ENCODE results near the gene KAZN.
"Not testable (repeated sequence)": the region's sequence is repeated elsewhere in the genome, so short reads cannot be mapped to it uniquely, and the experiment has no call there.

Gene KAZN

DNA sequence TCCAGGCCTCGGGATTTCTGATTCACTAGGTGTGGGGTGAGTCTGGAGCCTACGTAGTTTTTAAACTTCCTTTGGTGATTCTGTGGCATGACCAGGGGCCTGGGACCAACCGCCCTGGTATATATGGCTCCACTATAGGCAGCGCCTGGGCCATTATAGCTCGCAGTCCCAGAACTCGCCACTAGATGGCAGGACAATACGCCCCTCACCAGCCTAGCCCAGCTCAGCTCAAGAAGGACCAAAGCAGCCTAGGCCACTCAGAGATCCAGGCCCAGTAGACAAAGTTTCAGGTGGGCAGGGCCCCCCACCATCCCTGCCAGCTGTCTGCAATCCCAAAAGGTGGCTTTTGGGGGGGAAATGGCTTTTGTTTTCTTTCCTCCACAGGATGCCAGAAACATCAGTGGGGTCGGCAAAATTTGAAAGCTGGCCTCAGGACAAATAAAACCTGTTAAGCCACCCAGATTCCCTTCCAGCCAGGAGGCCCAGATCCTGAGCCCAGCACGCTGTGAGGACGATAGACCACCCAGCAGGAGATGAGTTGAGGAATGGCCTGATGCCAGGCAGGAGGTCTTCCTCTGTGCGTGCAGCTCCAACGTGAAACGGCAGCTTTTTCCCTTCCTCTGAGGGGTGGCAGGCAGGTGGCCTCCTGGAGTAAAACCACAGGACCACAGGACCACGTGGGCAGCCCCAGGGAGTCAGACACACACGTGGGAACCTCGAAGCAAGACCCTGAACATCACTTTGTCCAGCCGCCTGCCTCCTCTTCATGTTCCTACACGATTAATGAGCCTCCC lies 530.2 kb downstream of the KAZN start:
- peak; percentile 20 to 36 for DNase-seq

DNA sequence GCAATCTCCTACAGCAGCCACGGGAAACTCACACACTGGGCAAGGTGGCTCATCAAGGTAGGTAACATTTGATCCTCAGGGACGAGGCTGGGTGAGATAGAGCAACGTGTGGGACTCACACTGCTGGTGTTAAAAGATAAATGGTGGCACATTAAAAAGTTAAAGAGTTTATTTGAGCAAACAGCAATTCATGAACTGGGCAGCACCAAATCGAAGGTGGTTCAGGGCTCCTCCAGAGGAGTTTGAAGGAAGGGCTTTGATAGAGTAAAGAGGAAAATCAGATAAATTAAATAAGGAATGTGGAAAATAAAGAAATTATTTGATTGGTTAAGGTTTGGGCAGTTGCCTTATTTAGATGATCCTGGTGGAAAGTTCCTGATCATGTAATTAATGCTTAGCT lies 531.5 kb downstream of the KAZN start:
- no peak for DNase-seq

DNA sequence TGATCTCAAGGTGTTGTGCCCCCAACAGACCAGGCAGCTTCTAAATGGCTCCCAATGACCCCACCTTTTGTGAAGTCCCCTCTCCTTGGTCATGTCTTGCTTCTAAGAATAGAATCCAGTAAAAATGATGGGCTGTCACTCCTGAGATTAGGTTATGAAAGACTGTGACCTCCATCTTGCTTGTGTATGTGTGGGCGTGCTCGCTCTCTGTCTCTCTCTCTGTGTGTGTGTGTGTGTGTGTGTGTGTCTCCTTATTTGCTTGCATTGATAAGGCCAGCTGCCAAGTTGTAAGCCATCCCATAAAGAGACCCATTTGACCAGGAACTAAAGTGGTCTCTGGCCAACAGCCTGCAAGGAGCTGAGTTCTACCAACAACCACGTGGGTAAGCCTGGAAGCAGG lies 532.1 kb downstream of the KAZN start:
- DNase-seq: no peak

DNA sequence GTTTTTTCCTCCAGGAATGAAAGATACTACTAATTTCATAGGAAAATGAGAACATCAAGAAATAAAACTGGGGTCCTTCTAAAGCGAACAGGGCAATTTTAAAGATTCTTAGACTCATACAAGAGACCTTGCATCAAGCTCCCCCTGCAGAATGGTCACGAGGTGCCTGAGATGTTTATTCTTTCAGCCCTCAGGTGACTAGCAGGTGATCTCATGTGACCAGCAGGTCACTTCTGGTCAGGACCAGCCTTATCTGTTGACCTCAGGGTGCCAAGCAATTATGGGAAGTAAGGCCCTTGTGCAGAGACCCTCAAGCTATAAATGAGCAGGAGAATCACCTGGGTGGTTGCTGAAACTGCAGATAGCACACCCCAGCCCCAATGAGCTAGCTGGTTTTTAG lies 534.5 kb downstream of the KAZN start:
- no peak for DNase-seq

DNA sequence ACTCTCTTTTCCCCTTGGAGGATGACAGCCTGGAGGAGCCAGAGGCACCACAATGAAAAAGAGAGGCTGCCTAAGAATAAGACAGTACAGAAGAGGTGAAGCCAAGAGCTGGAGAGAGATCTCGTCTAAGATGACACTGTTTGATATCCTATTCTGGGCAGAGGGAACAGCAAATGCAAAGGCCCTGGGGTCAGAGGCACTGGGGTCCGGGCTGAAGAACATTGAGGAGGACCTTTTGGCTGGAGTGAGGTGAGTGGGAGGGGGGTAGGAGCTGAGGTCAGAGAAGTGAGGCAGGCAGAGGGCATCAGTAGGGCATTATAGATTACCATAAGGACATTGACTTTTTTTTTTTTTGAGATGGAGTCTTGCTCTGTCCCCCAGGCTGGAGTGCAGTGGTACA lies 535.8 kb downstream of the KAZN start:
- DNase-seq: no peak

DNA sequence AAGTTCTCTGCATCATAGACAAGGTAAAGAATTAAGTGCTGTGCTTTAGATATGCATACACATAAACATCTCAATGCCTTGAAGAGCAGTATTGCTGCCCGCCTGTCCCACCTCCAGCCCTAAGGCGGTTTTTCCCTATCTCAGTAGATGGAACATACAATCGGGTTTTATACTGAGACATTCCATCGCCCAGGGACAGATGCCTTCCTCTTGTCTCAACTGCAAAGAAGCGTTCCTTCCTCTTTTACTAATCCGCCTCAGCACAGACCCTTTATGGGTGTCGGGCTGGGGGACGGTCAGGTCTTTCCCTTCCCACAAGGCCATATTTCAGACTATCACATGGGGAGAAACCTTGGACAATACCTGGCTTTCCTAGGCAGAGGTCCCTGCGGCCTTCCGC lies 537.1 kb downstream of the KAZN start:
- DNase-seq: not testable (repeated sequence)

DNA sequence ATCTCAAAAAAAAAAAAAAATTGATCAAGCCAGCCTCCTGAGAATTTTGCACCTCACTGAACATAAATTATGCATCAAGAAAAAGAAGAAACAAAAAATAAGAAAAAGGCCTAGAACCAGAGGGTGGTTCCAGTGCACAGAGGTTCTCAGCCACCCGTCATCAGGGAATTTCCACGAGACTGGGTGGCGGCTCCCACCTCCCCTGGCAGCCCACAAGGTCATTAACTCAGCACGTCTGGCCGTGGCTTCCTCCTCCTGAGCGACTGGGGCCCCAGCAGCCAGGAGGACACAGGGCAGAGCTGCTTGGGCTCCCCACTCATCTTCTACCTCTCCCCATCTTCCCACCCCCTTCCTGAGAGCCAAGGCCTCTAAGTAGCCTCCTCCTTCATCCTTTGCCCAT lies 539.3 kb downstream of the KAZN start:
- DNase-seq: no peak

DNA sequence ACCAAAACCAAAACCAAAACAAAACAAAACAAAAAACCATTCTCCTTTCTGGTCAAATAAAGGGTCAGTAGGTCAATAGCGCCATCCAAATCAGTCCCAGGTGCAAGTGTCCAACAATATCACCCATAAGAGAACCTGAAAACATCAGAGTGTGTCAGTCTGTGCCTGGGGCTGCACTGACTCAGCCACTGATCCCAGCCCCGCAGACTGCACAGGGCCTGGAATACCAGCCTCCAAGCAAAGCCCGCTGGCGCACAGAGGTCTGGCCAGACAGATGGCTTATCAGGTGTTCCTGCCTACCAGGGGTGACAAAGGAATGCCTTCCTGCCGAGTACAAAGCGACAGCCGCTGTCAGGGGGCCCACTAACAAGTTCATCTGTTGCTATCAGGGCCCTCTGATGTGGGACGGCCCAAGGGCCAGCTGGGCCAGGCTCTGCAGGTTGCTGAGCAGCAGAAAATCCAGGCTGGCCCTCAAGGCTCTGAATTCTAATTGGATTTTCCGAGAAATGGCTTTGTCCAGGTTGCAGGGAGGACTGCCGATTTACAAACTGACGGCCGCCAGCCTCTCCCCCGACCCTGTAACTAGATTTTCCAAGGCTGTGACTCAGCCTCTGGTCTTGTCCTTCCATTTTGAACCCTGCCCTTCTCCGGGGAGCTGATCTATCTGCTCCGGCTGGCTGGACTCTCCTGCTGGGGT lies 541.3 kb downstream of the KAZN start:
- DNase-seq: no peak

DNA sequence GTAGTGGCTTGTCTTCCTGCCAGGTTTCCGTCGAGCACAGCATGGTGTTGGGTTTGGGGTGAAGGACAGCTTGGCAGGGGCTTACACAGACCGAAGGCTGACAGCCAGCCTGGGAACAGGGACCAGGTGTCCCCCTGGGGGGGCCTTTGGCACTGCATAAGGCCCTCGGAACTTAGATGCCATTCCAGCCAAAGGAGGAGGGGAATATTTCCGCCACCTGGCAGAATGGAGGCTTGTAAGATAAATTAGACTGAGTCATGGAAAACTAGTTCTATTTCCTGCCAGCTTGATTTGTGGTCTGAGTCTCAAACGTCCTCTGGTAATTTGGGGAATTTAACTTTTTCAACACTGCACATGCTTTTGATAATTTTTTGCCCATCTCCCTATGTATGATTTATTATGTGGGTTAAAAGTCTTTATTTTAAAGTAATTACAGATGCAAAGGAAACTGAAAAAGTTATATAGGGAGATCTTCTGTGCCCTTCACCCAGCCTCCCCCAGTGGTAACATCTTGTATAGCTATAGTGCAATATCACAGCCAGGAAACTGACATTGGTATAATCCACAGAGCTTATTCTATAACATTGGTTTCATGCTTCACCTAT lies 543.6 kb downstream of the KAZN start:
- DNase-seq: no peak

DNA sequence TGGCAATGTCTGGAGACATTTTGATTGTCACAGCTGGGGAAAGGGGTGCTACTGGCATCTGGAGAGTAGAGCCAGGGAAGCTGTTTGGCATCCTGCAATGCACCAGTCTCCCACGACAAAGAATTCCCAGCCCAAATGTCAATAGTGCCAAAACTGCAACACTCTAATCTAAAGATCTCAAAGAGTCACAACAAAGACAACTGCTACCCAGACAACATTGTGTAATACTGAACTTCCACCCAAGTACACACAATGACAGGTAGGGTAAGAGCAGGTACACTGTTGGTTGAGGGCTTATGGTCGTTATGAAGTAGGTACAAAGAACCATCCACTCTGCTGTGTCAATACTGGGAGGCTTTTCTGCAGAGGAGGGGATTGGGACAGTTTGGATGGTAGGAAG lies 546.8 kb downstream of the KAZN start:
- DNase-seq: no peak

DNA sequence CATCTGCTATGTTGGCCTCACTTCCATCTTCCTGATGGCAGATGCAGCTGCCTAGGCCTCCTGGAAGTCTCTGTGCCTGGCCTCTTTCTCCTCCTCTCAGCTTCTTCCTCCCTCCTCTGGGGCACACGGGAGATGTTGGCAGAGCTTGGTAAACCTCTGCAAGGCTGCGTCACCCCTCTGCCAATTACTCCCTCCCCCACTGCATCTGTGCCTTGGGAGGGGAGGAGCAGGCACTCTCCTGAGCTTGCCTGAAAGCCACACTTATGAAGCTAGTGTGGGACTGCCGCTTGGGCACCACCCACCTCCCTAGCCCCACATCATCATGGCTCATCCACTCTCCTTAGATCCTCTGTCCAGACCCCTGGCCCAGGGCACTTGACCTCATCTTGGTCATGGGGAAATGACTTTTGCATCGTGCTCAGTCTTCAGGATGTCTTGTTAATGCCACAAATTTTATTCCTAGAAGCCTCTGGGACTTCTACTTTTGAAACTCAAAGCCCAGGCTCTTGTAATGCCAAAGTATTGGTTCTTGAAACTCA lies 547.7 kb downstream of the KAZN start:
- no peak for DNase-seq

DNA sequence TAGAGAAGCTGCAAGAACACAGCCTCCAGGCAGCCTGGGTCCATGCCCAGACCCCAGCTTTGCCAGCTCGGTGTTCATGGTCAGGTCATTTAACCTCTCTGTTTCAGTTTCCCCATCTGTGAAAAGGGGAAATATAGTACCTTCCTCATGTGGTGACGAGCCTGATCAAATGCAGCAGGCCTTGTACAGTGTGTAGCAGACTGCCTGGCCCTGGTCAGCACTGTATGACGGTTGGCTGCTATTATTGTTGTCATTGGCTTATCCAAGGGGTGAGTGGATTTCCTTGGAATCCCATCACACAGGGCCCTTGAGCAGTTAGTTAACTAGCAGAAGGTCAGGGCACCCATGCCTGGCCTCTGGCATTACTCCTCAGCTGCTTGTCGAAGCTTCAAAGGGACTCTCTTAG lies 548.5 kb downstream of the KAZN start:
- DNase-seq: no peak

DNA sequence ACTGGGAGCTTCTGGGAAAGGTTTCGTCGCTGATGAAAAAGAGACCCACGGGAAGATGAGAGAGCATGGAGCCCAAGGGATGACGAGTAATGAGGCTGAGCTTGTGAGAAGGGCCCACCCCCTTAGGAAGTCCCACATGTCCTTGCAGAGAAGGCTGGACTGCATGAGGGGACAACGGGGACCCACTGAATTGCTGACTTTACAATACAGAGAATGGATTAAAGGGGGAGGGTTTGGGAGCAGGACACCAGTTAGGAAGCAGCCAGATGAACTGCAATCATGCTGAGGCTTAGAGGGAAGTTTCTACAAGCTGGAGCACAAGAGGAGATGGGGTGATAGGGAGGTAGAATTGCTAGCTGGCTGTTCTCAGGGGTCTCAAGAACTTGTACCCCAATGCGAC lies 549.5 kb downstream of the KAZN start:
- no peak for DNase-seq

DNA sequence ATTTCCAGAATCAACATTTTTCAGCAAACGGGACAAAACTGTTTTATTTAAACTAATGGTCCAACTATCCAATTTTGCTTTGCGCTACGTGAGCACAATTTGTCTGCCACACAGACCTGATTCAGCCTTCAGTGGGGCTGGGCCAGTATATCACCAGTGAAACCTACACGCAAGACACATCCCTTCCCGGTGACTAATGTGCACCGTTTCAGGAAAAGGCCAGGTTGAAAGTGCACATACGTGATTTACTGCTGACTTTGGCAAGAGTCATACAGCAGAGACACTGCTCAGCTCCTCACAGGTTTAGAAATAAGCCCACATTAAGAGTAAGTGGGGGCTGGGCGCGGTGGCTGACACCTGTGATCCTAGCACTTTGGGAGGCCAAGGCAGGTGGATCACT lies 550.0 kb downstream of the KAZN start:
- DNase-seq: no peak

DNA sequence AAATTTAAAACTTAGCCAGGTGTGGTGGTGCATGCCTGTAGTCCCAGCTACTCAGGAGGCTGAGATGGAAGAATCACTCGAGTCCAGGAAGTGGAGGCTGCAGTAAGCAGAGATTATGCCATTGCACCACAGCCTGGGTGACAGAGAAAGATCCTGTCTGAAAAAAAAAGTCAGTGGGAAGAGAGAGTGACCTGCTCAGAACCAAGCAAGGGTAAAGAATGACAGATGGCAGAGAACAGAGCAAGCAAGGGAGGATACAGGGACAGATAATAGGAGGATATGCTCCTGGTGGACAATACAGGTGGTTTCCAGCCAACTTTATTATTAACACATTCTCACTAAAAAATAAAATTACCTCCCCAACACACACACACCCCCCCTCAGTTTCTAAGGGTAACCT lies 550.5 kb downstream of the KAZN start:
- DNase-seq: no peak

DNA sequence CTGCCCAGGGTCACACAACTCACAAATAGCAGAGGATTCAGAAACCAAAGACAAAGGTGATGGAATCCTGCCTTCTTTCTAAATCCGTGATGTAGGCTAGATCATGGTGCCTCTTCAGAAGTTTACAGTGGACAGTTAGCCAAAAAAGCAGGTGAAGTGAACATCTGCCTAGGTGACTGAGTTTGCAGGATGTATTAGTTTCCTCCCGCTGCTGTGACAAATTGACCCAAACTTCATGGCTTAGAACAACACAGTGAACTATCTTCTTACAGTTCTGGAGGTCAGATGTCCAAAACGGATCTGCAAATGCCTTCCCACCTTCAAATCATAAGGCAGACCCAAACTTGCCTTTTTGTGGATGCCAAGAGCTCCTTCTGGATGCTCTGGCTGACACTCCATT lies 551.9 kb downstream of the KAZN start:
- no peak for DNase-seq

DNA sequence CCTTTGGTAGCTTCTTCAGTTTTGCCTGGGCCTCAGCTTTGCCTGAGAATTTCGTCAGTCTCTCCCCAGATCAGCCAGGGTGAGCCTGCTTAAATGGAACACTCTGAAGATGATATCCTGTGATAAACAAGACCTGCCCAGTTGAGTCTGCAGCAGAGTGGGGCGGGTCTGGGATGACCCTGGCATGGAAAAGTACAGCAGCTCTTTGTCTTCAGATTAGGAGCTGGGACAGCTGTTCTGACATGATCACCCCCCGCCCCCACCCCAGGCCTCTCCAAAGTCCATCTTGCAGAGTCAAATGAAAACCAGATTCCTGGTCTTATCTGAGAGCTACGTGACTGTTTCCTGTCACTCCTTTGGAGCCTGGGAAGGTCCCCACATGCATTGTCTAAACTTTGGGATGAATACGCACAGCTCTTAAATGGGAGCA lies 552.9 kb downstream of the KAZN start:
- DNase-seq: no peak

DNA sequence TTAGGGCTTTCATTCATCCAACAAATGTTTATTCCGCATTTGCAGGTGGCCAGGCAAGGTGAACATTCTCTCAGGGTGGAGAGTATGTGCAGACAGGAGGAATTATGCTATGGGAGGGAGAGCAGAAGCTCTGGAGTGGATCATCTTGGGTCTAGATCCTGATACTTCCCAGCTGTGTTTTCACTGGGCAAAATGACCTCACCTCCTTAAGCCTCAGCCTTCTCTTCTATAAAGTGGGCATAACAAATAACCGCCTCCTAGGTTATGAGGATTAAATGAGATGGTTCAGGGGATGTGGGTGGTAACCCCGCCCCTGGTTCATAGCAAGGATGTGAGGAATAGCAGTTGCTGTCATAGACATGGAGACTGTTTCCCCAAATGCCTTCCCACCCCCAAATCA lies 553.4 kb downstream of the KAZN start:
- DNase-seq: no peak

DNA sequence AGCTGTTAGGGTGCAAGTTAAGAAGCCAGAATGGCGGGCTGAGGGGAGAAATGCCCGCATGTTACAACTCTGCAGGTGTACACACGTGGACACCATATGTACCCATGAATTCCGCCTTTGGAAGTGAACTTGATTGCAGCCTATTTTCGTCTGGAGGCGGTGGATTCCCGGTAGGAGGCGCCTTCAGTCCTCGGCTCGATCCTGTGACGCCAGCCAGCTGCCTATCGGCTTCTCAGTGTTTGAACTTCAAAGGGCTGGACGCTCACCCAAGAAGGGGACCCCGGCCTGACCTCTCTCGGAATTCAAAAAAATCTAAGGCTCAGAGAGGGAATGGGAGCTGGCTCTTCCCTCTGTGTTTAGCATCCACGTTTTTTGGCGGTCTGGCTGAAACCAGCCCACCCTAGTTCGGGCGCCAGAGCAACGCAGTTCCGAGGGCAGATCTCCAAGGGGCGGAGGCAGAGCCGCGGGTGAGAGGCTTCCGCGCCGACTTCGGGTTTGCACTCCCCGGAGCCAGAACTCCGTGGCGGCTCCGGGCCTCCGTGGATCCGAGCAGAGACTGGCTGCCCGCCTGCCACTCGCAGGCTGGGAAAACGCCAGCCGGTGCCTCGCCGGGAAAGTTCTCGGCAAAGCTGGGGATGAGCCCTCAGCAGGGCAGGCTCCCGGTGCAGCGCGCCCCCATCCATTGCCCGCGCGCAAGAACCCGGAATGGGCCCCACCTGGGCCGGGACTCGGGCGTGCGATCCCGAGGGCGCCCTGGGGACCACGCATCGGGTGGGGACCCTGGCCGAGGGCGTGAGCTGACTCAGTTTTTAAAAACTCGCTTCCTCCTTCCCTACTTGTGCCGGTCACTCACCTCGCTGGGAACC lies 554.1 kb downstream of the KAZN start:
- peak in 1 of 2 experiments; percentile 17 for DNase-seq

DNA sequence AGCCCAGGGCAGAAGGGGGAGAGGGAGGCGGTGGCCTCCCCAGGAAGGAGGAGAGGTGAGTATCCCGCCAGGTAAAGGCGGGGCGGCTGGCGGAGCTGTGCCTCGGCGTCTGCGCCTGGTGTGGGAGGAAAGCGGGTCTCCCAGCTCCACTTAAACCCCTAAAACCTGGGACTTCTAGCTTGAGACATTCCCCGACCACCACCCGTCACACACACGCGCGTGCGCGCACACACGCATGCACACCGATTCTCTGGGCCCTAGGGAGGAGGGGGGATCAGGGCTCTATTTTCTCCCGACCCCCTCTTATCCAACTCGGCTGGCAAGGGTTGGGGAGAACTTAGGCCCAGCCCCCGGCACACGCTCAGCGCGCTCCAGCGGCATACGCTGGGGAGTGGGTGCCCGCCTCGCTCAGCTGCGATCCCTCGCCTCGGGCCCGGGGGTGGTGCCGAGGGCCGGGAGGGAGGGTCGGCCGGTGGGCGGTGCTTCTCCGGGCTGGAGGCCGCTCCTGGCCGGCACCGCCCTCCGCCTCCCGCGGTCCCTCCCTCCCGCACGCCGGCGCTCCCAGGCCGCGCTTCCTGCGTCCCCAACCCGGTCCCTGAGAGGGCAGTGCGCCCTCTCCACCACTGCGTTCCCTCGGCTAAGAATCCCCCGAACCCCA lies 554.8 kb downstream of the KAZN start, which contains the start of gene TMEM51:
TSS of gene TMEM51 (plus strand) at position 564 of the 658 bp plus-strand sequence. CDS start 61,341 bp downstream, outside the sequence.
- DNase-seq: no peak

DNA sequence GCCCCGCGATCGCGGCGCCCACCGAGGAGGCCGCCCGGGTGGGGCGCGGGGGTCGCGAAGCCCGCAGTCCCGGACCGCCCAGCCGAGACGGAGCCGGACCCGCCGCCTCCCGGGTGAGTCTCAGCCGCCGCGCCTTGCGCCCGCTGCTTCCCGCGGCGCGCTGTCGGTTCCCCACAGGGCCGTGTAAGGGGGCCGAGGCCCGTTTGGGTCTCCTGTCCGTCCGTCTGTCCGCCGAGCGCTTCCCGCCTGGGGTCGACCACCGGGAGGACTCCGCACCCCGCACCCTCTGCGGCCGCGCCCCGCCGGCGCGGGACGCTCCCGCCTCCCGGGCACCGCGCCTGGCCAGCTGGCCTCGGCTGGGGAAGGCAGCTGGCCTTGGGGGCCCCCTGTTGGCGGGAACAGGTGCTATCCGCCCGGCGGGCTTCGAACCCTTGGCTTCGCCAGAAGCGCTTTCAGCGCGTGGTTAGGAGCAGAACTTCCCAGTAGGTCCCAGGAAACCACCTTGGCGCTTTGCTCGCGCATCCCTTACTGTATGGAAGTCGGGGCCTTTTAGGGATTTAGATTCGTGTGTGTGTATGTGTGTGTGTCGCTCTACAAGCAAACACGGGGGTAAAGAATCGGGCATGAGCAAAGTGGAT lies 555.5 kb downstream of the KAZN start:
- DNase-seq: peak in 1 of 2 experiments; percentile 4
